ENCODE results near the gene DFFA. TPM values are rescaled to one million over a fixed set of nuclear protein-coding genes. Genes with fewer than 3 reads are reported as not detected.
"Not testable (repeated sequence)": the region's sequence is repeated elsewhere in the genome, so short reads cannot be mapped to it uniquely, and the experiment has no call there.

Gene DFFA
- total RNA-seq, 1 donor = 36.6 TPM

DNA sequence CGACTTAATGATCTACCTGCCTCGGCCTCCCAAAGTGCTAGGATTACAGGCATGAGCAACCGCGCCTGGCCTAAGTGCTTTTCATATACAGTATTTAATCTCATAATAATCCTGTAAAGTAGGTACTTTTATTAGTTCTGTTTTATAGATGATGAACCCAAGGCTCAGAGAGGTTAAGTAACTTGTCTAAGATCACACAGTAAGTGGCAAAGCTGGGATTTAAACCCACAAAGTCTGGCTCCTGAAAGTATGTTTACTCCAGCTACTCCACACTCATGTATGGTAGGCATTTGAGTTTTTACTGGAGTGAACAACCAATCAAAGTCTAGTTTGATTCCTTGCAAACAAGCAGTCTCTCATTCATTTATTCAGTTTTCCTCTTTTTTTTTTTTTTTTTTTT lies 2.3 kb downstream of the DFFA start:
- DNase-seq (ENCODE audit: low read depth in 2 of 3, low spot score in 2 of 3) = no peak

DNA sequence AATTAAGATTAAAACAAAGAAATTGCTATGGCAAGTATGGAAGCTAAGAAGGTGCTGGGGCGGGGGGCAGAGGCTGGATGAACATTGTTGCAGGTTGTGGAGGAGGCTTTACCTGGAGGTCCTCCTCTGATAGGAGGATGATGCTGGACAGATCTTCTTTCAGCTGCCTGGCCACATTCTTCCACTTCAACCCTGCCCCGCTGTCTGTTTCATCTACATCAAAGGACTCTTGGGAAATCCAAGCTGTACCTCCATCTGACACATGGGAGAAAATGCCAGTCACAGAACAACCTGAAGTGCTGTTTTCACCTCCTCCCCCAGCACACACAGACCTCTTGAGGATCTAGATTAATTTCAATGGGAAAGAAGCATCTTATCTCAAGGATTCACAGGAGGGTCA lies 5.3 kb downstream of the DFFA start:
- DNase-seq (ENCODE audit: low read depth in 2 of 3, low spot score in 2 of 3) = no peak

DNA sequence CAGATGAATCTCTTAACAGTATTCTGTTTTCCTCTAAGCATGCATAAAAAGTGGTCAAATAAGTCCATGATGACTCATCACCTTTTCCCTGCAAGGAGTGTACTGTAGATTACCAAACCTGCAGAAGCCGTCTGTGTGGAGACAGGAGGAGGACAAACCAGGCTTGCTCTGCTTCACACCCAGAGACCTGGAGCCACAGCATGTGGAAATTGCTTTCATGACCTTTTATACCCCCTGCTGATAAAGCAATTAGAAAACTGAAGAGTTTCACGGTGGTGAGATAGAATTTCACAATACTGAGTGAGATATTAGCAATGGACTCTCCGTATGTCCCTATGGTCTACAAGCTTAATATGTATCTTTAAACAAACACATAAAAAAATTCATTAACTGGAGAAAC lies 13.1 kb downstream of the DFFA start:
- peak in 1 of 3 donors; percentile 7 for DNase-seq (ENCODE audit: low read depth in 2 of 3, low spot score in 2 of 3)

DNA sequence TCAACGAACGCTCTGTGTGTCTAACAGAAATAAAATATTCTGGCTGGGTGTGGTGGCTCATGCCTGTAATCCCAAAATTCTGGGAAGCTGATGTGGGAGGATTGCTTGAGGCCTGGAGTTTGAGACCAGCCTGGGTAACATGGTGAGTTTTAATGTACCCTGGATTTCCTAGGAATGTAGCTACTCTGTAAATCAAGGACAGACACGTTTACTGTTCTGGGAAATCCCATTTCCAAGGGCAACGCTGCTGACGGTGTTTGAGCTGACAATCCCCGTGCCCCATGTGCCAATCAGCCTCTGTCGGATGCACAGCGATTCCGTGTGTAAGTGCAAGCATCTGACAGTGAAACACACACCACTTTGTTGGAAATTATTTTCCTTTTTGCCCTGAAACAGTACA lies 14.5 kb downstream of the DFFA start:
- no peak for DNase-seq (ENCODE audit: low read depth in 2 of 3, low spot score in 2 of 3)

DNA sequence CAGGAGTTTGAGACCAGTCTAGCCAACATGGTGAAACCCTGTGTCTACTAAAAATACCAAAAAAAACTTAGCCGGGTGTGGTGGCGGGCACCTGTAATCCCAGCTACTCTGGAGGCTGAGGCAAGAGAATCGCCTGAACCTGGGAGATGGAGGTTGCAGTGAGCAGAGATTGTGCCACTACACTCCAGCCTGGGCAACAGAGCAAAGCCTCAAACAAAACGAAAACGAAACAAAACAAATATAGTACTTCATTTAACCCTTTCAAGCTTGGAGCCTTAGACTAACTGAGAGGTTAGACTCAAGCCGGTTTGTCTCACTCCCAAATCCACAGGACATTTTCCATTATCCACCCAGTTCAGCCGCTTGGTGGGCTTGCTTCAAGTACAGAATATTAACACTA lies 14.9 kb downstream of the DFFA start:
- DNase-seq (ENCODE audit: low read depth in 2 of 3, low spot score in 2 of 3) = not testable (repeated sequence)

DNA sequence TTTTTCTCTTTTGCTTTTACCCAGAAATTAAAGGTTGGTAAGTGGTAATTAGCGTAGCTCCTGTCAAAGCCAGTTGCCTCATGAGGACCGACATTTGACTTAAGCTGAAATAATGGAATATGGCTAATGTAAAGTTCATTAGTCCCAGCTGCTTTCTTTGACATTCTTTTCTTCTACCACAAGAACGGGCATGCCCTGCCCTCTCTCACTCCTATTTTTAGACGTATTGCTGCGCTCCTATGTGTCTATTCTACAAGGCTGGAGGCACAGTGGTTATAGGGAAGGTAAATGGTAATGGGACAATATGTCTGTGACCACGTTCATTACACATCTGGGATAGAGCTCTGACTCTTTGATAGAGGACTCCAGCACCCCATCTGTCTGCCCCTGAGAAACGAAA lies 15.7 kb downstream of the DFFA start:
- DNase-seq (ENCODE audit: low read depth in 2 of 3, low spot score in 2 of 3) = no peak

DNA sequence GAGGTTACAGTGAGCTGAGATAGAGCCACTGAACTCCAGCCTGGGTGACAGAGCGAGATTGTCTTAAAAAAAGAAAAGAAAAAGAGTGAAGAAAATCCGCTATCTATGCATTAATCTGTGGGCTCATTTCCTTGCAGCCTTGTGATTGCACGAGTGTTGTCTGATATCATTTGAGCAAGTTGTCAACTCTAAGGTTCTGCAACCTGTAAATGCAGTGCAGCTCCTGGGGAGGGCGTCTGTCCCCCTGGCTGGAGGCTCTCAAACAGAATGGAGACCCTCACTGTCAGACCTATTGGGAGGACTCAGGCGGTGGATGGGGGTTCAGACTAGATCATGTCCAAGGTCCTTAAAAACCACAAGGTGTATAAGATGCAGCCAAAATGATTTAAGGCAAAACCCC lies 16.3 kb downstream of the DFFA start:
- DNase-seq (ENCODE audit: low read depth in 2 of 3, low spot score in 2 of 3) = no peak

DNA sequence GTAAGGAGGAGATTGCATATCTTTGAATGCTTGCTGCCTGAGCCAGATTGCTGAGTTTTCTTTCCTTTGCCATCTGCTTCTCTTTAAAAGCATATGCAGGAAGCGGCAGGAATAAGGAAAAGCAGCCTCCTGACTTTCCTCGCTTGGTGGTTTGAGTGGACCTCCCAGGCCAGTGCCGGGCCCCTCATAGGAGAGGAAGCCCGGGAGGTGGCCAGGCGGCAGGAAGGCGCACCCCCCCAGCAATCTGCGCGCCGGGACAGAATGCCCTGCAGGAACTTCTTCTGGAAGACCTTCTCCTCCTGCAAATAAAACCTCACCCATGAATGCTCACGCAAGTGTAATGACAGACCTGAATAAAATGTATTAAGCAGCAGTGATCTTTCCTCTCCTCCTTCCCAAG lies 21.0 kb downstream of the DFFA start:
- no peak for DNase-seq (ENCODE audit: low read depth in 2 of 3, low spot score in 2 of 3)

DNA sequence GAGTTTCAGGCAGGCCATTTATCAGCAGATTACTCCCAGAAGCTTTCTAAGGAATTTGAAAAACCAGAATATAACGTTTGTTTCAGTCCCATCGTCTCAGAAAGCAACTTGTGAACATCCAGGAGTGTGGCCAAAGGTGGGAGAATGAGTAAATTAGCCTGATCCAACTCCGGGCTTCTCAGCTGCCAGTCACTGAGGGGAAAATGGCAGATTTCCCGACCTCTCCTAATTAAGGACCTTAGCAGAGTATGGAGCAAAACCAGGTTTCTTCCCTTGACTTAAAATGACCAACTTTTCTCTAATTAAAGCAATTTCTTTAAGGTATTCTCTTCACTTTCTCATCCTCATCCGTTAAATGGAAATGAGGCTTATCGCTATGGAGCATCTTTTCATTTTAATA lies 21.5 kb downstream of the DFFA start:
- DNase-seq (ENCODE audit: low read depth in 2 of 3, low spot score in 2 of 3) = no peak

DNA sequence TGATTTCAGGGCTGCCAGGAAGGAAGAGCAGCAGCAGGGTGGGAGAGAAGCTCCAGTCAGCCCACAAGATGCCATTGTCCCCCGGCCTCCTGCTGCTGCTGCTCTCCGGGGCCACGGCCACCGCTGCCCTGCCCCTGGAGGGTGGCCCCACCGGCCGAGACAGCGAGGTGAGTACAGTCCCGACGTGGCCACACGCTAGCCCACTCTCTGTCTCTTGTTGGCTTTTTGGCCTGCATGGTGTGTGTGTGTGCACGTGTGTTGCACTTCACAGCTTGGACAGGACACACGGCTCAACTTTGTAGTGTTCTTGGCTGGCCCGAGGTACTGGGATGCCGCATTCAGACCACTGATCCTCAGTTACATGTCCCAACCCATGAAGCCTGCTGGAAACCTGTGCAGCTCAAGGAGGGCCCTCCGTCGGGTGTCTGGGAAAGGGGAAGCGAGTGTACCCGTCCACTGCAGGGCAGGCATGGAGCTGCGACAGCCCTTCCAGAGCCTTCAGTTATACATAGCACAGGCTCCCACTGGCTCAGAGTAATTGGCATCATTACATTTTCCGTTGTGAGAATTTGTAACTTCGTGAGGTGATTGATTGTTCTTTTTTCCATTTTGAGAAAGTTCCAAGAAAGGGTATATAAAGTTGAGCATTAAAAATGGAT lies 22.0 kb downstream of the DFFA start:
- no peak for DNase-seq (ENCODE audit: low read depth in 2 of 3, low spot score in 2 of 3)

DNA sequence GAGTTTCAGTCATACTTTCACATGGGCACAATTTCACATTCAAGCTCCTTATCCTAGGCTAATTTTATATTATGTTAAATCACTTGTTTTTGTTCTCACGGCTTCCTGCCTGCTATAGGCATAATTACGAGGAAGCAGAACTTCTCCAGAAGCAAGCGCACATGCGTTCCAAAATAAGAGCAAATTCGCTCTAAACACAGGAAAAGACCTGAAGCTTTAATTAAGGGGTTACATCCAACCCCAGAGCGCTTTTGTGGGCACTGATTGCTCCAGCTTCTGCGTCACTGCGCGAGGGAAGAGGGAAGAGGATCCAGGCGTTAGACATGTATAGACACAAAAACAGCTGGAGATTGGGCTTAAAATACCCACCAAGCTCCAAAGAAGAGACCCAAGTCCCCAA lies 22.6 kb downstream of the DFFA start, which contains the start of gene CORT:
CORT (plus strand) TSS at position 281 of the 400 bp plus-strand sequence. CDS start 193 bp downstream, outside the sequence.
- DNase-seq (ENCODE audit: low read depth in 2 of 3, low spot score in 2 of 3) = no peak

DNA sequence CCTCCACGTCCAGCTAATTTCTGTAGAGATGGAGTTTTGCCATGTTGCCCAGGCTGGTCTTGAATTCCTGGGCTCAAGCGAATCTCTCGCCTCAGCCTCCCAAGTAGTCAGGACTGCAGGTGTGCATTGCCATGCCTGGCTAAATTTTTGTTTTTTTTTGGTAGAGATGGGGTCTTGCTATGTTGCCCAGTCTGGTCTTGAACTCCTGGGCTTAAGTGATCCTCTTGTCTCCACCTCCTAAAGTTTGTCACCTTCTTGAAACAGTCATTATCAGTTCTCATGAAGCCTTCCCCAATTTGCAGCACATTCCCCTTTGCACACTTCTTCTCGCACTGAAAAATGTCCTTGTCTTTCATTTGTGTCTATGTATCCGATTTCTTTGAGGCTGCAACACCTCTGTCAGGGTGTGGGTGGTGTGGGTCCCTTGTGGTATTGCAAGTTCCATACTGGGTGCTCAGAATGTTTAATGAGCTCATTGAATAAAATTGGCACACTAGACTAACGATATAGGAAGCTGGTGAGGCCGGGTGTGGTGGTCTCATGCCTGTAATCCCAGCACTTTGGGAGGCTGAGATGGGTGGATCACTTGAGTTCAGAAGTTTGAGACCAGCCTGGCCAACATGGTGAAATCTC lies 25.4 kb downstream of the DFFA start:
- no peak for DNase-seq (ENCODE audit: low read depth in 2 of 3, low spot score in 2 of 3)

DNA sequence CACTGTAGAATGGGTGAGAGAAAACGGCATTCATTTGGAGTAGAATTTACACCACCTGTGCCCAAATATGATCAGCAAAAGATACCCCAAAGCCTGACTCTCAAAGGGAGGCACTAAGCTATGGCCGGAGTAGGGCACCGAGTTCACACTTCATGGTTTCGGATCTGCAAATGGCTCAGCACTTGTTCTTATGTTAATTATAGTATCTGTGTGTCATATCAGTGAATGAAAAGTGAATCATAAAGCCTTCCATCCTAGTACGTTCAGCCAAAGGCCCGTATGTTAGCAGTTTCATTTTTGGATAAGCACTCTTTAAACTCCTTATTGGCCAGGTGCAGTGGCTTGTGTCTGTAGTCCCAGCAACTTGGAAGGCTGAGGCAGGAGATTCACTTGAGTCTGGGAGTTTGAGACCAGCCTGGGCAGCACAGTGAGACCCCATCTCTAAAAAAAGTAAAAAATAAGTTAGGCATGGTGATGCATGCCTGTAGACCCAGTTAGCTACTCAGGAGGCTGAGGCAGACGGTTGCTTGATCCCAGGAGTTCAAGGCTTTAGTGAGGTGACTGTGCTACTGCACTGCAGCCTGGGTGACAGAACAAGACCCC lies 27.4 kb downstream of the DFFA start:
- DNase-seq (ENCODE audit: low read depth in 2 of 3, low spot score in 2 of 3) = no peak

DNA sequence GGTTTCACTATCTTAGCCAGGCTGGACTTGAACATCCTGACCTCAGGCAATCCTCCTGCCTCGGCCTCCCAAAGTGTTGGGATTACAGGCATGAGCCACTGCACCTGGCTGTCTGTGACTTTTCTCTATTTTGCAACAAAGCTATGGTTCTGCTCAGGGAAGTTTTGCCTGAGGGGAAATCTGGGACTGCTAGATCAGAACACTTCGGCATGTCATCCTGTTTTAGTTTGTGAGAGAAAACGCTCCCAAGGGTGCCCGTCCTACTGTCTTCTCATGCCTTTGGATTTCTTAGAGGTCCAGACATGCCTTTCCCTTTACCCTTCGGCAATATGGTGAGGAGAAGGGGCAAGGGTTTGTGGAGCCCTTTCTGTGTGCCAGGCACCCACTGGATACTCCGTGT lies 28.1 kb downstream of the DFFA start:
- DNase-seq (ENCODE audit: low read depth in 2 of 3, low spot score in 2 of 3) = no peak

DNA sequence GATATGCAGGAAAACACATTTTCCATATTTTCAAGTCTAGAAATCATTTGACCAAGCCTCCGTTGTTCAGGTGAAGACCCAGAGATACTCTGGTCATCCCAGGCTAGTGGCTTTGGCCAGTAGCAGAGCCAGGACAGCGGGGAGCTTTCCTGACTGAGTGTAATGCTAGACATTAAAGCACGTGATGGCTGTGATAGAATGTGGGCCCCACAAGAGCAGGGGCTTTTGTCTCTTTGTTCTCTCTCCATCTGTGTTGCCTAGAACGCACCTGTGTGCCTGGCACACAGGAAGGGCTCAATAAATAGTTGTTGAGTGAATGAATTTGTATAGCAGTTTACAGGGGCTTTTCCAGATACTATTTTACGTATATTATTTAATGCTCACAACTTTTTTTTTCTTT lies 31.5 kb downstream of the DFFA start:
- no peak for DNase-seq (ENCODE audit: low read depth in 2 of 3, low spot score in 2 of 3)

DNA sequence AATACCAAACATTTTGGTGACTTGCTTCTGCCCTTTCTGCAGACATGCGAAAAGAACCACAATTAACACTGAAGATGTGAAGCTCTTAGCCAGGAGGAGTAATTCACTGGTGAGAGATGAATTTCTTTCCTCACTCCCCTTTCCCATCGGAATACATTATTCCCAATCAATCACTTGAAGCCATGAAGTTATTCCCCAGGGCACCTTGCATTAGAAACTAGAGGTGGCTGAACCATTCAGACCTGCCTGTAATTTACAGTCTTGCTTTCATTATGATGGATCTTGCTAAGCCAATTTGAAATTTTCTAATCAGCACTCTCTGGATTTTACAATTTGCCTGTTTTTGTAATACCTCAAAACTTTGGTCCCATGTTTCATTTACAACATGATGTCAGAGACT lies 32.0 kb downstream of the DFFA start:
- DNase-seq (ENCODE audit: low read depth in 2 of 3, low spot score in 2 of 3) = no peak

DNA sequence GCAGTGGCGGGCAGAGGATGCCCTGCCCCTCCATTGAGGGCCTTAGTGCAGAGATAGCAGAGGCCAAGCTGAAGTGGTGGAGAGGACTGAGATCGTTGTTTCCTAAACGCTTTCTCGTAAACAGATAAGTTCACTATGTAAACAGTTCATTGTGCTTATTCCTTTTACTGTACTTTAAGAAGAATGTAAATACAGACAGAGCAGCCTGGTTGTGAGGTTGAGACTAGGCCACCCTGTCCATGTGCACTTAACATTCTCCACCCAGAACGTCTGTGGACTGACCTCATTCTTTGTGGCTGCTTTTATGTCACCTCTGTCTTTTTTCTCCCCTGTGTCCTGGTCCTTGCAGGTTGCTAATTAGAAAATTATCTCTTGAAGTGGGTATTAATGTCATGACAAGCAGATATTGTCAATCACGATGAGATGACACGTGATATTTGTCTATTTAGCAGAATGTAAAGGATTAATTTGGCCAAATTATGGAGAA lies 33.6 kb downstream of the DFFA start:
- DNase-seq (ENCODE audit: low read depth in 2 of 3, low spot score in 2 of 3) = no peak

DNA sequence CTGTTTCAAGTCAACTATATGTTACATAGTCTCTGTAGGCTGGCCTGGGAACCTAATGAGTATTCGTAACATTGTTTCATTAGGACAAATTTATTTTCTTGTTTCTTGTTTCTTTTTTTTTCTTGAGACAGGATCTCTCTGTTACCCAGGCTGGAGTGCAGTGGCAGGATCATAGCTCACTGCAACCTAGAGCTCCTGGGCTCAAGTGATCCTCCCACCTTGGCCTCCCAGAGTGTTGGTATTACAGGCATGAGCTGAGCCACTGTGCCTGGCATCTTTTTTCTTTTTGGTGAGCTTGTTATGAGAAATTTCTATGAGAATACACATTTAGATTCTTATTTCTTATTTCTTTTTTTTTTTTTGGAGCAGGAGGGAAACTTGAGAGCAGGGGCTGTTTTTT lies 35.3 kb downstream of the DFFA start:
- DNase-seq (ENCODE audit: low read depth in 2 of 3, low spot score in 2 of 3) = no peak

DNA sequence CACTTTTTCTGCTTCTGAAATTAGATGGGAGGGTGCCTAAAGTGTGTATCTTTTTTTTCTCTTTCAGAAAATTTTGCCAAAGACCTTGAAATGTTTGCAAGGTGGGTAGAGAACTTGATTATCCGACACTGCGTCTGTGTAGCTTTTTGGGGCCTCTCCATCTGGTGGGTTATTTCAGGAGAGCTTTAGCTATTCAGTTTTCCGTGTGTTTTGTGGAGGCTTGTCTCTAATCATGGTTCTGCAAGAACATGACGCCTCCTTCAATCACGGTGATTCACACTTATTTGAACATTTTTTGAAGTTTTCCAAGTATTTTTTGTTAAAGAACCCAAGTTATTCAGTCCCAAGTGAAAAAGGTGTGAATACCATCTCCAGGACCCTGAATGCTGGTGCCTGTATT lies 37.7 kb downstream of the DFFA start:
- DNase-seq (ENCODE audit: low read depth in 2 of 3, low spot score in 2 of 3) = no peak

DNA sequence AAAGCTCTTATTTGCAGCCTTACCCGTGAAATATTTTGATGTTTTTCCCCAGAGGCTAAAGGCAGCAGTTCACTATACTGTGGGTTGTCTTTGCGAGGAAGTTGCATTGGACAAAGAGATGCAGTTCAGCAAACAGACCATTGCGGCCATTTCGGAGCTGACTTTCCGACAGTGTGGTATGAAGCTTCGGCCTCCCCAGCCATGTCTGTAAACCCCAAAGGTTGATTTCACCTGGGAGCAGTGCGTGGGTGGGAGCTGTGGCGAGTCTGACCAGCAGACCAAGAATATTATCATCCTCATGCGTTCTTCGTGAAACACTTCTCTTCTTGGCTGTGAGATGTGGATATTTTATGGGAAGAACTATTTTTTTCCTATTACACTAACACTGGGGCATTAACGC lies 38.5 kb downstream of the DFFA start:
- DNase-seq (ENCODE audit: low read depth in 2 of 3, low spot score in 2 of 3) = no peak

DNA sequence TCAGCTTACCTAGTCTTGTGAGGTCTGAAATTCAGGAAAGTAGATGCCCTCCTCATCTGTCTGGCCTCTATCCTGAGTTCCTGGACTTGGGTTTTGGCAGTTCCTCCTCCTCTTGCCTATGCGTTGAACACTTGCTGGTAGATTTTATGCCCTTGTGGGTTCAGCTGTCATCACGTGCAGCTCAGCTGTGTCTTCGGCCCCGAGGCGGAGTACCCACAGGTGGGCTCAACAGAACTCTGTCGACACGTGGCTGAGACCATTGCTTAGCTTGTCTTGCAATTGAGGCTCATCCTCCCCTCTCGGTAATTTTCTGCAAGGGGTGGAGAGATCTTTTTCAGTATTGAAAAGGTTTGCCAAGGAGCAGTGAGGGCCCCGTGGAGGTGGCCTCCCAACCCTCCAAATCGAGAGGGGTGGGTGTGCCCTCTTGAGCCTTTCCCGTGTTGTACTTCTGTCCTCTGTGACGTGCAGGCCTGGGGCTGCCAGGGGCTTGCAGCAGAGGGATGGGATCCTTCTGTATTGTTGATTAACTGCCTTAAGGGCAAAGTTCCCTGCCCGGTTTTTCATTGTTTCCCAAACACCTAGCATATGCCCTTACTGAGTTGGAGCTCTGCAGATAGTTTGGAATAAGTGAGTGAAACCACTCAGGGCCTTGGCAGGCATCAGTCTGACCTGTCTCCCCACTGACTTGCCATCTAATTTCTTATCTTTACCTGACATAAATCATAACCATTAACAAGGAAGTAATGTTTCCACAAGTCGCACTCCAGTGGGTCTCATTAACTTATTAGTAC lies 39.2 kb downstream of the DFFA start:
- DNase-seq (ENCODE audit: low read depth in 2 of 3, low spot score in 2 of 3) = no peak

All from hematopoietic multipotent progenitor cell (in vitro differentiated cells).